Stimulated activated CD4-positive, alpha-beta T cell treated with anti-CD3 and anti-CD28 coated beads, Interleukin-15, amount 100 ng/mL, for 1 hour (primary cell): ENCODE results near the gene UGGT1.
"Not testable (repeated sequence)": the region's sequence is repeated elsewhere in the genome, so short reads cannot be mapped to it uniquely, and the experiment has no call there.

Experiments
- DNase-seq, 2 donors: peaks; one replicate each; pipeline ENCODE4 v3.0.0-alpha.2; 2020; ENCODE audit warnings: low read depth in 1 of 2, low spot score in 1 of 2

The UGGT1 gene

GRCh38 chr2:128174067-128174466 lies 83.1 kb downstream of the UGGT1 start:
- not testable (repeated sequence) for DNase-seq

- DNase-seq, result no peak
These were observed 86.3 kb downstream of the UGGT1 start for GRCh38 chr2:128177315-128177714.

- DNase-seq, result no peak
These were observed 87.2 kb downstream of the UGGT1 start for GRCh38 chr2:128178149-128178649.

GRCh38 chr2:128178650-128179460 lies 87.9 kb downstream of the UGGT1 start:
- peak in 1 of 2 donors; percentile 10 for DNase-seq

- DNase-seq, result no peak
These were observed 88.4 kb downstream of the UGGT1 start for GRCh38 chr2:128179461-128179755.

GRCh38 chr2:128180031-128180430 lies 89.0 kb downstream of the UGGT1 start:
- DNase-seq, result no peak

- no peak for DNase-seq
These were observed 94.6 kb downstream of the UGGT1 start for GRCh38 chr2:128185576-128185975.

GRCh38 chr2:128187032-128187654 lies 96.1 kb downstream of the UGGT1 start:
- no peak for DNase-seq

GRCh38 chr2:128195435-128195984 lies 104.5 kb downstream of the UGGT1 start:
- DNase-seq, result no peak

- no peak for DNase-seq
These were observed 105.0 kb downstream of the UGGT1 start for GRCh38 chr2:128196026-128196425.

GRCh38 chr2:128196471-128196931 lies 105.5 kb downstream of the UGGT1 start:
- no peak for DNase-seq

GRCh38 chr2:128197059-128197458 lies 106.1 kb downstream of the UGGT1 start:
- no peak for DNase-seq

GRCh38 chr2:128198656-128199055 lies 107.7 kb downstream of the UGGT1 start:
- no peak for DNase-seq

GRCh38 chr2:128199141-128199540 lies 108.1 kb downstream of the UGGT1 start:
- no peak for DNase-seq

- DNase-seq, result no peak
These were observed 111.8 kb downstream of the UGGT1 start for GRCh38 chr2:128202791-128203190.

GRCh38 chr2:128206245-128206644 lies 115.2 kb downstream of the UGGT1 start:
- DNase-seq, result no peak

GRCh38 chr2:128208023-128208422 lies 117.0 kb downstream of the UGGT1 start:
- no peak for DNase-seq

- DNase-seq, result not testable (repeated sequence)
These were observed 117.8 kb downstream of the UGGT1 start for GRCh38 chr2:128208631-128209324.

GRCh38 chr2:128214251-128214650 lies 123.3 kb downstream of the UGGT1 start:
- DNase-seq, result no peak

- DNase-seq, result no peak
These were observed 124.0 kb downstream of the UGGT1 start for GRCh38 chr2:128214866-128215460.
